Glutamatergic neuron (in vitro differentiated cells): ENCODE results near the gene MLYCD. TPM values are rescaled to one million over a fixed set of nuclear protein-coding genes. Genes with fewer than 3 reads are reported as not detected.

Source experiments
- DNase-seq: peaks from one replicate; pipeline ENCODE4 v3.0.0; 2022
- H3K27ac Mint-ChIP-seq: one replicate; pipeline ENCODE4 v1.8.0; 2020; ENCODE audit warnings: mild to moderate bottlenecking, mixed read lengths, inconsistent platforms; ENCODE audit not compliant: unreplicated experiment
- H3K27me3 Mint-ChIP-seq: one replicate; pipeline ENCODE4 v1.8.0; 2020; ENCODE audit warnings: mild to moderate bottlenecking, moderate library complexity, mixed read lengths, inconsistent platforms; ENCODE audit not compliant: unreplicated experiment
- H3K36me3 Mint-ChIP-seq: one replicate; pipeline ENCODE4 v1.8.0; 2020; ENCODE audit warnings: mild to moderate bottlenecking, mixed read lengths, inconsistent platforms; ENCODE audit not compliant: unreplicated experiment
- H3K4me1 Mint-ChIP-seq: one replicate; pipeline ENCODE4 v1.8.0; 2020; ENCODE audit warnings: mild to moderate bottlenecking, low read depth, mixed read lengths, inconsistent platforms; ENCODE audit not compliant: unreplicated experiment
- H3K4me3 Mint-ChIP-seq: one replicate; pipeline ENCODE4 v1.8.0; 2020; ENCODE audit warnings: mild to moderate bottlenecking, mixed read lengths, inconsistent platforms; ENCODE audit not compliant: unreplicated experiment
- H3K9me3 Mint-ChIP-seq: one replicate; pipeline ENCODE4 v1.8.0; 2020; ENCODE audit warnings: mild to moderate bottlenecking, moderate library complexity, mixed read lengths, inconsistent platforms; ENCODE audit not compliant: unreplicated experiment
- total RNA-seq: library from RNA; stranded (reverse); fragmentation: NEBNext Ultra II Directional; extraction: Animal tissue kit (Norgen Biotek cat#: 25700); gene quantifications from one replicate; pipeline ENCODE4 v1.2.1, GENCODE V29; 2021; ENCODE audit not compliant: unreplicated experiment
- TF ChIP-seq, protein P1 (sequence below): fragments of 200-600 bp; sonication (generic); IDR thresholded peaks from one replicate; pipeline ENCODE4 v1.5.0; 2021; ENCODE audit not compliant: partially characterized antibody, unreplicated experiment

Gene MLYCD
- total RNA-seq, 1 donor from 2014 or later: 9.5 TPM

DNA sequence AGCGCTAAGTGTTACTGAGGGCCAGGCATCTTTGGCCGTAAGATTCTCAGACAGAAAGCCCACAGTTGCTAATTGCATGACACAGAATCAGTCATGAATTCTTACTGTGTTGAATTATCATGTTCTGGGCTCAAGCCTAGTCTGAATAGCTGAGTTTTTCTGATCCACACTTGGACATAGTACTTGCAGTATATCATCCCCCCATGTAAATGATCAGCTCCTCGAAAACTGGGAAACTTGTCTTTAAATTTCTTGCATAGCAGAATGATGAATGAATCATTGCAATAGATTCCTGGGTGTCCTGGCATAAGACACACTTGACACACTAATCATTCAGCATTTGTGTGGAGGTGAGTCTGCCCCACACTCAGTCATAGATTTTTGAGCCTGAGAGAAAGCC, 2.2 kb downstream of the MLYCD start:
- peak overlapping the region; percentile 50 for H3K4me3 Mint-ChIP-seq
- H3K27ac Mint-ChIP-seq: no peak overlapping the region
- H3K36me3 Mint-ChIP-seq: no peaks in the 10 kb centered on the region
- H3K4me1 Mint-ChIP-seq: peaks cover 28% of the 10 kb centered on the region
- peaks cover 9% of the 10 kb centered on the region for H3K27me3 Mint-ChIP-seq
- no peak for DNase-seq
- peaks cover 6% of the 10 kb centered on the region for H3K9me3 Mint-ChIP-seq
- TF ChIP-seq, protein P1, sequence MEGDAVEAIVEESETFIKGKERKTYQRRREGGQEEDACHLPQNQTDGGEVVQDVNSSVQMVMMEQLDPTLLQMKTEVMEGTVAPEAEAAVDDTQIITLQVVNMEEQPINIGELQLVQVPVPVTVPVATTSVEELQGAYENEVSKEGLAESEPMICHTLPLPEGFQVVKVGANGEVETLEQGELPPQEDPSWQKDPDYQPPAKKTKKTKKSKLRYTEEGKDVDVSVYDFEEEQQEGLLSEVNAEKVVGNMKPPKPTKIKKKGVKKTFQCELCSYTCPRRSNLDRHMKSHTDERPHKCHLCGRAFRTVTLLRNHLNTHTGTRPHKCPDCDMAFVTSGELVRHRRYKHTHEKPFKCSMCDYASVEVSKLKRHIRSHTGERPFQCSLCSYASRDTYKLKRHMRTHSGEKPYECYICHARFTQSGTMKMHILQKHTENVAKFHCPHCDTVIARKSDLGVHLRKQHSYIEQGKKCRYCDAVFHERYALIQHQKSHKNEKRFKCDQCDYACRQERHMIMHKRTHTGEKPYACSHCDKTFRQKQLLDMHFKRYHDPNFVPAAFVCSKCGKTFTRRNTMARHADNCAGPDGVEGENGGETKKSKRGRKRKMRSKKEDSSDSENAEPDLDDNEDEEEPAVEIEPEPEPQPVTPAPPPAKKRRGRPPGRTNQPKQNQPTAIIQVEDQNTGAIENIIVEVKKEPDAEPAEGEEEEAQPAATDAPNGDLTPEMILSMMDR: no peak

DNA sequence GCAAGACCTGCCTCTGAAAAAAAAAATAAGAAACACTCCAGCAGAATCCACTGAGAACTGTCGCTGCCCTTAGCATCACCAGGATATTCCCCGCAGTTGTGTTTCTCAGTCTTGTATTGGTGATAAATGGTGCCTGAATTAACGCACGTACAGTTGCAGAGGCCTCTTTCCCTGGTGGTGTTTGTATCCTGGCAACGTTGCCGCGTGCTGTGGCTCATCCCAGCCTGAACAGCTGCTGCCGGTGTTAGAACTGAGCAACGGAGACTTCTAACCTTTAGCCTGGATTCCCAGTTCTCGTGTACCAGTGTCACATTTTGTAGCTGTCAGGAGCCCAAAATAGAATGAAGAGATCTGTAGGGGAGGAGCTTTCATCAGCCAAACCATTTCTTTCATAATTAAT, 4.8 kb downstream of the MLYCD start:
- H3K4me1 Mint-ChIP-seq: peaks cover 24% of the 10 kb centered on the region
- H3K36me3 Mint-ChIP-seq: no peaks in the 10 kb centered on the region
- TF ChIP-seq, protein P1: no peak
- H3K27ac Mint-ChIP-seq: peak overlapping the region; percentile 66
- H3K4me3 Mint-ChIP-seq: peak overlapping the region; percentile 52
- peaks cover 5% of the 10 kb centered on the region for H3K27me3 Mint-ChIP-seq
- peak; percentile 48 for DNase-seq
- peaks cover 6% of the 10 kb centered on the region for H3K9me3 Mint-ChIP-seq

DNA sequence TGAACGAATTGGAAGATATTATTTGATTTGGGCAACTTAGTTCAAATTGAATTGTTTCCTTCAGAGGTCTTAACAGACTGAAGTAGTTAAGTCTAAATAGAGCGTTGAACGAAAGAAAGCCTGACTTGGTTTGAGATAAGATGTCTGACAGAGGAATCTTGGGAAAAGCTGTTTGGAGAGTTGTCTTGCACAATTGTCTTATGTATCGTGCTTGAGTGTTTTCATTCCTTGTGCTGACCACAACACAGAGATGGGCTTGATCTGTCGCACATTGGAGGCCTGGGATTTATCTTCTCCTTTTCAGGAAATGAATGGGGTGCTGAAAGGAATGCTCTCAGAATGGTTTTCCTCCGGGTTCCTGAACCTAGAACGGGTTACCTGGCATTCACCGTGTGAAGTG, 7.8 kb downstream of the MLYCD start:
- Mint-ChIP-seq H3K4me3 (no peak overlapping the region), H3K36me3 (no peaks in the 10 kb centered on the region), H3K27ac (no peak overlapping the region), H3K9me3 (peaks cover 2% of the 10 kb centered on the region), H3K4me1 (peaks cover 17% of the 10 kb centered on the region), H3K27me3 (peaks cover 1% of the 10 kb centered on the region)
- DNase-seq: no peak
- TF ChIP-seq, protein P1: no peak

DNA sequence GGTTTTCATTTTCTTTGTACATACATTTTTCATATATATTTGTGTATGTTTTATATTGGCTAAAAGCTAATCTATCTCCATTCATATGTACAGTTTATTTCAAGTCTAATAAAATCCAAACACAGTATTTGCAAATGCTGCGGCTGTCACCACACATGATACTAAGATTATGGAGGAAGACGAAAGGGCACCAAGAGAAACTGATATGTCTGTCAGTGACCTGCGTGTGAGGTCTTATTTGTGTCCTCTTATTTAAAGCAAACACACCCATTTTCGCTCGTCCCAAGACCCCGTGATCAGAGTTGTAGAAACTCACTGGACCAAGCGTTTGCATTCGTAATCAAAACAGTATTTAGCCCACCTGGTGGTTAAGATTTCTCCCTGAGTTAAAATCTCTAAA, 8.2 kb downstream of the MLYCD start:
- Mint-ChIP-seq H3K27ac (no peak overlapping the region), H3K27me3 (peaks cover 1% of the 10 kb centered on the region), H3K4me1 (peaks cover 20% of the 10 kb centered on the region), H3K9me3 (peaks cover 2% of the 10 kb centered on the region), H3K4me3 (no peak overlapping the region), H3K36me3 (no peaks in the 10 kb centered on the region)
- TF ChIP-seq, protein P1: no peak
- DNase-seq: no peak

DNA sequence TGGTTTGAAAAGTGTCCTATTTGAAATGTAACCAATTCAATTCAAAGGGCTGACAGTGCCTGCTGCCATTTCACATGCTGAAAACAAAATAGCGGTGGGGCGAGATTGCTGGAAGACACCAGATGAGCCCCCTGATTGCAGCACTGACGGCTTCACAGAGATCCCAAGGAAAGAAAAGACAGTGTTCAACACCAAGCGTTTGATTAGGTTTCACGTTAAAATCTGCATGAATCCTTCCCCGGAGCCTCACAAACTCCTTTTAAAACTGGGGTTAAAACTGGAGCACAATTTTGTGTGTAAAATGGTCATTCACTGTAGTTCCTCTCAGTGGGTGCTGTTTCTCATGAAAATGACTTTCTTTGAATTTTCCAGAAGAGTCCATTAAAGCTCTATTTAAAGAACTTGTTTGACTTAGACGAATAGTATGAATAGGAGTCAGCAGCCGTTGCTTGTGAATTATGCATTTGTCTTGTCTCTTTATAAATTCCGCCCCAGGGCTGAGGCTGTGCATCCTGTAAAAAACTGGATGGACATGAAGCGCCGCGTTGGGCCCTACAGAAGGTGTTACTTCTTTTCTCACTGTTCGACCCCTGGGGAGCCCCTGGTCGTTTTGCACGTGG, 8.8 kb downstream of the MLYCD start:
- no peak overlapping the region for H3K4me3 Mint-ChIP-seq
- peaks cover 1% of the 10 kb centered on the region for H3K27me3 Mint-ChIP-seq
- no peak overlapping the region for H3K27ac Mint-ChIP-seq
- no peaks in the 10 kb centered on the region for H3K36me3 Mint-ChIP-seq
- H3K9me3 Mint-ChIP-seq: peaks cover under 1% of the 10 kb centered on the region
- H3K4me1 Mint-ChIP-seq: peaks cover 22% of the 10 kb centered on the region
- TF ChIP-seq, protein P1: no peak
- no peak for DNase-seq
